HTERT RPE-1 (cell line): ENCODE results near the gene IGSF5.

Source experiments
- in situ Hi-C: fragments of 300-500 bp; cut with MboI; formaldehyde crosslinking; loops from 4 replicates; pipeline ENCODE4 v1.14.3; 2020; ENCODE audit warnings: low sequenced_read_pairs

Gene IGSF5

GRCh38 chr21:39809936-39810335, 65.0 kb downstream of the IGSF5 start:
- in situ Hi-C loops: no loop called here

GRCh38 chr21:39812983-39813382, 68.0 kb downstream of the IGSF5 start:
- in situ Hi-C loops: no loop called here

- in situ Hi-C loops: no loop called here
Measured at GRCh38 chr21:39818557-39818956, 73.6 kb downstream of the IGSF5 start.

GRCh38 chr21:39822042-39822441, 77.1 kb downstream of the IGSF5 start:
- in situ Hi-C loops: no loop called here

- in situ Hi-C loops: no loop called here
Measured at GRCh38 chr21:39825250-39825649, 80.3 kb downstream of the IGSF5 start.

- in situ Hi-C loops: no loop called here
Measured at GRCh38 chr21:39834543-39834942, 89.6 kb downstream of the IGSF5 start.

GRCh38 chr21:39837861-39838359, 92.9 kb downstream of the IGSF5 start:
- in situ Hi-C loops: no loop called here

- in situ Hi-C loops: no loop called here
Measured at GRCh38 chr21:39840373-39841097, 95.6 kb downstream of the IGSF5 start.

GRCh38 chr21:39842741-39843459, 97.9 kb downstream of the IGSF5 start:
- in situ Hi-C loops: no loop called here

- in situ Hi-C loops: no loop called here
Measured at GRCh38 chr21:39843483-39843882, 98.5 kb downstream of the IGSF5 start.

GRCh38 chr21:39843916-39844315, 98.9 kb downstream of the IGSF5 start:
- in situ Hi-C loops: no loop called here

- in situ Hi-C loops: no loop called here
Measured at GRCh38 chr21:39845571-39846130, 100.7 kb downstream of the IGSF5 start.

GRCh38 chr21:39847877-39848276, 102.9 kb downstream of the IGSF5 start:
- in situ Hi-C loops: no loop called here

- in situ Hi-C loops: no loop called here
Measured at GRCh38 chr21:39849014-39849655, 104.2 kb downstream of the IGSF5 start.

GRCh38 chr21:39850333-39850732, 105.3 kb downstream of the IGSF5 start:
- in situ Hi-C loops: no loop called here

GRCh38 chr21:39851002-39851618, 106.1 kb downstream of the IGSF5 start:
- in situ Hi-C loops: no loop called here
